Lower lobe of right lung (tissue), 2 donors: ENCODE data around the gene NKX1-1. TPM values are rescaled to one million over a fixed set of nuclear protein-coding genes. Genes with fewer than 3 reads are reported as not detected.

ENCODE experiments used
- ATAC-seq, 2 donors: fragments of 200-7000 bp; cut with Tn5 transposase; one replicate each; pipeline ENCODE4 v1.9.1; 2020 to 2022; ENCODE audit warnings: mild to moderate bottlenecking in 2 of 2, moderate library complexity in 2 of 2
- DNase-seq: peaks from one replicate; pipeline ENCODE4 v3.0.0-alpha.2; 2020
- H3K27ac ChIP-seq: fragments of 200-600 bp; one replicate; pipeline ENCODE4 v1.8.0; 2022
- H3K27me3 ChIP-seq: fragments of 200-600 bp; one replicate; pipeline ENCODE4 v1.8.0; 2022; ENCODE audit warnings: low read depth
- H3K36me3 ChIP-seq: fragments of 200-600 bp; one replicate; pipeline ENCODE4 v1.8.0; 2022; ENCODE audit warnings: mild to moderate bottlenecking
- H3K4me1 ChIP-seq: fragments of 200-600 bp; one replicate; pipeline ENCODE4 v1.8.0; 2022
- H3K4me3 ChIP-seq: fragments of 200-600 bp; one replicate; pipeline ENCODE4 v1.8.0; 2022; ENCODE audit warnings: mild to moderate bottlenecking
- H3K9me3 ChIP-seq: fragments of 200-600 bp; one replicate; pipeline ENCODE4 v1.8.0; 2022
- intact Hi-C: fragments of 100-400 bp; cut with DNase I; formaldehyde crosslinking; loops from one replicate; pipeline ENCODE4 v1.11.0; 2022
- total RNA-seq: library from RNA; stranded (reverse); fragmentation: NEBNext Ultra II Directional; extraction: Animal tissue kit (Norgen Biotek cat#: 25700); gene quantifications from one replicate; pipeline ENCODE4 v1.2.1, GENCODE V29; 2021
- TF ChIP-seq, protein P1 (sequence below): fragments of 200-600 bp; IDR thresholded peaks from one replicate; pipeline ENCODE4 v1.8.0; 2022; ENCODE audit warnings: antibody characterized with exemption, mild to moderate bottlenecking
- donor health status: DM: no; HTN: yes; CAD: no; lungs with severe emphysema.

NKX1-1 gene
- total RNA-seq, 1 donor from 2014 or later: not detected

DNA sequence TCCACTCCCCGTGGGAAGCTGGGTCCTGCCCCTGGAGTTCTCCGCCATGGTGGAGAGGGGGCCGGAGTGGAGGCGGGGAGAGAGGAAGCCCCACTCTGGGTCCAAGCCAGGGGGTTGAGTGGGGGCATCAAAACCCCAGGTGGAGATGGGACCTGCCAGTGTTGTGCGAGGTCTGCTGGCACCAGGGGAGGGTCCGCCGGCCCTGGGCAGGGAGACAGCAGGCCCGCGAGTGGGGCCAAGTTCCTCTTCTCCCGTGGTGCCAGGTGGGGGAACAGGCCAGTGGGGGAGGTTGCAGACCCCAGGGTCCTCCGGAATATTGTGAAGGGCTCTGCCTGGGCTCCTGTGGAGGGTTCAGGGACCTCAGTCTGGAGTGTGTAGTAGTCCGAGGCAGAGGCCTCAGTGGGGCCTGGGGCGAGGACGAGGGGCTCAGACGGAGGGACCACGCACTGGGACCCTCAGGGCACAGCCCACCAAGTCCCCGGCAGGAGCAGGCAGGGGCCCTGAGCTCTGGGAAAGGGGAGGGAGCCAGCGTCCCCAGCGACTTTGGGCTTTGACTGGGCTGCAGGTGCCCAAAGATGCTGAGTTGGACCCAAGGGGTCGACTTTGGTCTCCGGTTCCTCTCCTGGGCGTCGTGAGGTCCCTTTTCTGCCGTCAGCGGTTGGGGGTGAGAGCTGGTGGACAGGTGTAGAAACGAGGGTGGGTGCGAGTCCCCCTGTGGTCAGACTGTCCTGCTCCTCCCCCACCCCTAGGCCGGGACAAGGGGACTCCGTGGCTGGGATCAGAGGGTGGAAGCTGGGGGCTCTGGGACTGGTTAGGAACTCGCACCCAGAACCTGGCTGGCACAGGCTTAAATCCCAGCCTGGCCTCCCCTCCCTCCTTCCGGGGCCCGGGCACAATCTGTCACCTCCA is 43.8 kb upstream of the NKX1-1 start:
- no peak for ATAC-seq
- Histone ChIP-seq H3K4me3 (no peak overlapping the region), H3K9me3 (no peaks in the 10 kb centered on the region), H3K27ac (no peak overlapping the region), H3K36me3 (no peaks in the 10 kb centered on the region), H3K27me3 (peaks cover 38% of the 10 kb centered on the region), H3K4me1 (no peaks in the 10 kb centered on the region)
- peak; percentile 29 for DNase-seq
- intact Hi-C loops: no loop called here
- TF ChIP-seq, protein P1, sequence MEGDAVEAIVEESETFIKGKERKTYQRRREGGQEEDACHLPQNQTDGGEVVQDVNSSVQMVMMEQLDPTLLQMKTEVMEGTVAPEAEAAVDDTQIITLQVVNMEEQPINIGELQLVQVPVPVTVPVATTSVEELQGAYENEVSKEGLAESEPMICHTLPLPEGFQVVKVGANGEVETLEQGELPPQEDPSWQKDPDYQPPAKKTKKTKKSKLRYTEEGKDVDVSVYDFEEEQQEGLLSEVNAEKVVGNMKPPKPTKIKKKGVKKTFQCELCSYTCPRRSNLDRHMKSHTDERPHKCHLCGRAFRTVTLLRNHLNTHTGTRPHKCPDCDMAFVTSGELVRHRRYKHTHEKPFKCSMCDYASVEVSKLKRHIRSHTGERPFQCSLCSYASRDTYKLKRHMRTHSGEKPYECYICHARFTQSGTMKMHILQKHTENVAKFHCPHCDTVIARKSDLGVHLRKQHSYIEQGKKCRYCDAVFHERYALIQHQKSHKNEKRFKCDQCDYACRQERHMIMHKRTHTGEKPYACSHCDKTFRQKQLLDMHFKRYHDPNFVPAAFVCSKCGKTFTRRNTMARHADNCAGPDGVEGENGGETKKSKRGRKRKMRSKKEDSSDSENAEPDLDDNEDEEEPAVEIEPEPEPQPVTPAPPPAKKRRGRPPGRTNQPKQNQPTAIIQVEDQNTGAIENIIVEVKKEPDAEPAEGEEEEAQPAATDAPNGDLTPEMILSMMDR: no peak

DNA sequence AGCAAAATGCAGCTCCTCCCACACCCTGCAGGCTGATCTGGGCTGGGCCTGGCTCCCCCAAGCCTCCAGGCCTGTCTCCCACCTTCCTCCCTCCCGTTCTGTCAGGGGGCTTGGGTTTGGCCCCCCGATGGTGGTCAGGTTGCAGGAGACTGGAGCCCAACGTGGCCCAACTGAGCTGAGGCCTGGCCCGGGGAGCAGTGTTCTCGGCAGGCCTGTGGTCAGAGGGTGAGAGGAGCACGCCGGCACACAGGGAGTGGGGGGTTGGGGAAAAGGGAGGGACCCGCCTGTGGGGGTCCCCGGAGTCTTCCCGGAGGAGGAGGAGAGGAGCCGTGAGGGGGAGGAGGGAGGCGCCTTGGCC is 43.2 kb upstream of the NKX1-1 start:
- H3K27ac ChIP-seq: no peak overlapping the region
- DNase-seq (peak; percentile 35), ATAC-seq (no peak)
- TF ChIP-seq, protein P1: no peak
- H3K4me3 ChIP-seq: no peak overlapping the region
- intact Hi-C loops: no loop called here
- no peaks in the 10 kb centered on the region for H3K4me1 ChIP-seq
- H3K27me3 ChIP-seq: peaks cover 39% of the 10 kb centered on the region
- H3K9me3 ChIP-seq: no peaks in the 10 kb centered on the region
- H3K36me3 ChIP-seq: no peaks in the 10 kb centered on the region

DNA sequence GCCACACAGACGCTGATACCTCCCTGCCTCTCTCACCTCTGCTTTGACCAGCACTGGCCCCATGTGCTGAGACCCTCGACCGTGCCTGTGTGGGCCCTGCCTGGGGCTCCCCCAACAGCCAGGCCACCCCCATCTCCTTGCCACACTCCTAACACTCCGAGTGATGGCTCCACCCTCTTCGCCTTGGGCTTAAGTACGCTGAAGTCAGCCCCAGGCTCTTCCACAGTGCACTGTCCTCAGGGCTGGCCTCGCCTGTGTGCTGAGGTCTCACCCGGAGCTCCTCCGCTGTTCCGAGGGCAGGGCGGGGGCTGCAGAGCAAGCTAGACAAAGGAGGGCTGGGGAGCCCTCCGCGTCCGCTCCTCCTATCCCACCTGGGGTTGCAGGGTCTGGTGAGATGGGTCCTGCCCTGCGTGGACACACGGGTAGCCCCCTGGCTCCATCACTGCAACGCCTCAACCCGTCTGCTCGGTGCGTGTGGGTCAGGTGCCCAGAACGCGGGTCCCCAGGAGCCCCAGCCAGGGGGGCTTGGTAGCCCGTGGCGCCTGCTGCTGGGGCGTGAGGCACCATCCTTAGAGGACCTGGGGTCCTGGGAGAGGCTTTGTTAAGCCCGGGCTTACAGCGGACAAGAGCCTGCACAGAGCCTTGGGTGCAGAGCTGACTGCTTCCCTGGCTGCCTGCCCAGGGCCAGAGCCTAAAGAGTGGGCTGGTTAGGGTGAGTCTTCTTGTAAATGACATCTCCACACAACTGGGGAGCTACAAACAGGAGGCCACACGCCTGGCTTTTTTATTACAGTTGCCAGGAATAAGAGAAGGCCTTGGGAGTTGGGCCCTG is 42.6 kb upstream of the NKX1-1 start:
- DNase-seq (peak; percentile 32), ATAC-seq (peak in 1 of 2 donors; percentile 12)
- intact Hi-C loops: no loop called here
- no peak overlapping the region for H3K27ac ChIP-seq
- no peaks in the 10 kb centered on the region for H3K9me3 ChIP-seq
- no peaks in the 10 kb centered on the region for H3K4me1 ChIP-seq
- H3K27me3 ChIP-seq: peaks cover 45% of the 10 kb centered on the region
- H3K4me3 ChIP-seq: no peak overlapping the region
- no peaks in the 10 kb centered on the region for H3K36me3 ChIP-seq
- TF ChIP-seq, protein P1: no peak

DNA sequence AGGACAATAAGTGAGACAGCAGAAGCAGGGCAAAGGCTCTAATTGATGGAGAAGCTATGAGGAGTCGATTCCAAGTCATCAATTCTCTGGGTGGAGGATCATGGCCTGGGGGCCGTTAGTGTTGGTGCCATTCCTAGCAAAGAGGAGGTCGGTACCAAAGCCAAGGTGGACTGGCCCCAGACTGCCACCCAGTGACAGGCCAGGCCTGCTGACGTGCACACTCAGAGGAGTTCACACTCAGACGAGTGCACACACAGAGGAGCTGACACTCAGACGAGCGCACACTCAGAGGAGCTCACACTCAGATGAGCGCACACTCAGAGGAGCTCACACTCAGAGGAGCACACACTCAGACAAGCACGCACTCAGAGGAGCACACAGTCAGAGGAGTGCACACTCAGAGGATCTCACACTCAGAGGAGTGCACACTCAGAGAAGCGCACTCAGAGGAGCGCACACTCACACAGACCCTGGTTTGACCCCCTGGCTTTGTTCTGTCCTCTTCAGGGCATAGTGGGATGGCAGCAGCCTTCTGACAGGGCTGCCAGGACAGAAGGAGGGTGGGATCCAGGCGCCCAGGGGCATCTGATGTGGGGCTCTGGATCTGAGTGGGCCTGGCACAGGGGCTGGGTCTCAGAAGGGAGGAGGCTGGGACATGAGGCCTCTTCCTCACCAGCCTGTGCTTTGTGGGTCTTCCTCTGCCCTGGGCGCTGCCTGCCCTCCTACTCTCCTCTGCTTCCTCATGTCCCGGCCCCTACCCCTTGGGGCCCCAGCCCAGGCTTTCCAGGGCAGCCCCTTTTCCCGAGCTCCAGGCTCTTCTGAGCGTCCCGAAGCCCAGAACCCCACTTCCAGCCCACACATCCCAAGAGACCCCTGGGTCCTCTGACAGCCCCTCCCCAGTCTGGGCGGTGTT is 41.7 kb upstream of the NKX1-1 start:
- no peak overlapping the region for H3K4me3 ChIP-seq
- TF ChIP-seq, protein P1: no peak
- DNase-seq: no peak
- H3K4me1 ChIP-seq: no peaks in the 10 kb centered on the region
- intact Hi-C loops: no loop called here
- no peak overlapping the region for H3K27ac ChIP-seq
- no peaks in the 10 kb centered on the region for H3K36me3 ChIP-seq
- H3K9me3 ChIP-seq: no peaks in the 10 kb centered on the region
- no peak for ATAC-seq
- H3K27me3 ChIP-seq: peaks cover 47% of the 10 kb centered on the region
